Hematopoietic multipotent progenitor cell treated with erythropoietin and hydrocortisone succinate and interleukin-3 and kit ligand, for 8 days (in vitro differentiated cells): ENCODE measurements around the gene FAM228B.

Experiments
- DNase-seq: peaks from one replicate; pipeline ENCODE4 v3.0.0-alpha.2; 2015

Gene FAM228B

DNA sequence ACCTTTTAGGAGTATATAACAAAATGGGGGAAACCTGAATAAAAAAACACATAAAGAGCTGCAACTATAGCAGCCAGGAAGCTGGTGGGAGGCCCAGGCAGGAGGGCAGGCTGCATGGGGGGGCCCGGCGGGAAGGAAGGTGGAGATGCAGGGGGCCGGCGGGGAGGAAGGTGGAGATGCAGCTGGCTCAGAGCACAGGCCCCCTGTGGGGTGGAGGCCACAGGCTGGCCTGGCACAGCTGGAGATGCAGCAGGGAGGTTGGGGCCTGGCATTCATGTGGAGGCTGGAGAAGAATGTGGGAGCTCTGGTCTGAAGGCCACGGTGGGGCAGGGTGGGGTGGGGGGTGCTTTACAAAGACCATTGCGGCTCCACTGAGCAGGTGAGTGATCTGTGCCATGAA lies 83.0 kb downstream of the FAM228B start:
- no peak for DNase-seq

GRCh38 chr2:24206714-24207113 lies 83.4 kb downstream of the FAM228B start:
- DNase-seq, result no peak

DNA sequence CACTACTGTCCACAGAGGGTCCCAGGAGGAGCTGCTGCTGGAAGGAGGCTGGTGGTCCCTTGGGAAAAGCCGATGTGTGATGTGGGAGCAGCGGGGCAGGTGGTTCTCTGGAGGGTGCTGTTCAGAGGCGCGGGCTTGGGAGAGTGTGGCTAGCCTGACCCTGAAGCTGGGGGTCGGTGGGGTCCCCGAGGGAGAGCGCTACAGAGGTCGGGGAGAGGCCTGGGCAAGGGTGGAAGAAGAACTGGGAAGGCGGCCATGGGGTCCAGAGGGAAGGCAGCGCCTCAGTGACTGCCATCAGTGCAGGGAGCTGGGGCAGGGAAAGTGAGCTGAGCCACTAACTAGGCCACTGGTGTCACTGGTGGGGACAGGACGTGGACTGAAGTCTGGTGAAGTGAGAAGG lies 84.1 kb downstream of the FAM228B start:
- no peak for DNase-seq

GRCh38 chr2:24208490-24208889 lies 85.2 kb downstream of the FAM228B start:
- no peak for DNase-seq

- DNase-seq, result no peak
Observed at GRCh38 chr2:24209389-24210105, 86.3 kb downstream of the FAM228B start.

DNA sequence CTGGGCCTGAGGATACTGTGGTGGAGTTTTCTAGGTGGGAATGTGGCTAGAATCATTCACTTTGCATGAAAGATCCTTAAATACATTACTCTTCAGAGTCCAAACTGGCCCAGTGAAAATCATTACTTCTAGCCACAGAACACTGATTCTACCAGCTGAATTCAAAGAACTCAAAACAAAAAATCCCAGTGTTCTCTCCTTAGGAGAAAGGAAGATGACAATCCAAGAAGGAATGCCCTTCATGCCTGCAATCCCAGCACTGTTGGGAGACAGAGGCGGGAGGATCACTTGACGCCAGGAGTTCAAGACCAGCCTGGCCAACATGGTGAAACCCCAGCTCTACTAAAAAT lies 86.8 kb downstream of the FAM228B start:
- DNase-seq, result no peak

DNA sequence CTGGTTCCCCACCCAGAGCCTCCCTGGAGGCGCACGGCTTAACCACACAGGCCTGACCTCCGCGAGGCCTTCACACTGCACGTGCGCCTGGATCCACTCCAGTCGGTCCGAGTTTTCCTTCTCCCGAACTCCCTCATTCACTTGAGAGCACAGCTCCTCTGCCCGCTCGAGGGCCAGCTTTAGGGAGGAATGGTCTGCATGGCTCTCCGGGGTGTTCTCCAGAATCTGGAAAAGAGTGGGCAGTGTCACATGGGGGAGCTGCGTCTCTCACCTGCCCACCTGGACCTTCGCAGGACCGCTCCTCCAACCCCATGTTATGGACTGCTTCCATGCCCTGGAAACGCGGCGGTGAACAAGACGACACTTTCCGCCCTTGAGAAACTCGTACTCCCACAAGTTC lies 87.5 kb downstream of the FAM228B start:
- no peak for DNase-seq

GRCh38 chr2:24211408-24211807 lies 88.1 kb downstream of the FAM228B start:
- DNase-seq, result no peak

DNA sequence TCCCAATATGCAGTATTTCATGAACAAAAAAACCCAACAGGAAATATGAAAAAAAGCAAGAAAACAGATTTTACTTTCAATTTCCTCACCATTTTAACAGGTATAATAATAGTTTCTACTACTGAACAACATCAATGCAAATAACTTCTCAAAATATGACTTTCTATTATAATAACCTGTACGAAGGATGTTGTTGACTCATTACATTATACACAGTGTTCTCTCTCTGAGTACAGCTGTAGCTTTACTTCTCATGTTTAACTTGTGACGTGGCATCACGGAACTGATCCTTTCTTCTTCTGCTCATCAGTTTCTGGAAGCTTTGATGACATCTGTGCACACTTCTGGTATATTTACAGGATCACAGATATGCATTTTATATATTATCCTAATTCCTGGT lies 91.6 kb downstream of the FAM228B start:
- no peak for DNase-seq
